Stomach smooth muscle (tissue), 2 donors: ENCODE data around the gene KIAA0319L.

ENCODE experiments used
- H3K27ac ChIP-seq: one replicate; pipeline ENCODE4 v1.7.0; 2013; ENCODE audit warnings: mild to moderate bottlenecking, low read length, inconsistent platforms
- H3K27me3 ChIP-seq, 2 donors: one replicate each; pipeline ENCODE4 v1.7.0; 2013; ENCODE audit warnings: low read length in 2 of 2; ENCODE audit not compliant: insufficient read depth in 2 of 2, control insufficient read depth in 1 of 2
- H3K36me3 ChIP-seq, 2 donors: one replicate each; pipeline ENCODE4 v1.7.0; 2013; ENCODE audit warnings: low read length in 2 of 2; ENCODE audit not compliant: control insufficient read depth in 2 of 2, insufficient read depth in 2 of 2
- H3K4me1 ChIP-seq: one replicate; pipeline ENCODE4 v1.7.0; 2013; ENCODE audit warnings: low read length; ENCODE audit not compliant: control insufficient read depth, insufficient read depth
- H3K4me3 ChIP-seq, 2 donors: one replicate each; pipeline ENCODE4 v1.7.0; 2013; ENCODE audit warnings: low read length in 2 of 2
- H3K9ac ChIP-seq, 2 donors: one replicate each; pipeline ENCODE4 v1.7.0; 2013; ENCODE audit warnings: low read length in 2 of 2, mild to moderate bottlenecking in 1 of 2
- H3K9me3 ChIP-seq, 2 donors: one replicate each; pipeline ENCODE4 v1.7.0; 2013; ENCODE audit warnings: low read length in 2 of 2; ENCODE audit not compliant: control insufficient read depth in 2 of 2
- donor health status: healthy.
- donor health status: Pancreatic carcinoma.

Gene KIAA0319L

DNA sequence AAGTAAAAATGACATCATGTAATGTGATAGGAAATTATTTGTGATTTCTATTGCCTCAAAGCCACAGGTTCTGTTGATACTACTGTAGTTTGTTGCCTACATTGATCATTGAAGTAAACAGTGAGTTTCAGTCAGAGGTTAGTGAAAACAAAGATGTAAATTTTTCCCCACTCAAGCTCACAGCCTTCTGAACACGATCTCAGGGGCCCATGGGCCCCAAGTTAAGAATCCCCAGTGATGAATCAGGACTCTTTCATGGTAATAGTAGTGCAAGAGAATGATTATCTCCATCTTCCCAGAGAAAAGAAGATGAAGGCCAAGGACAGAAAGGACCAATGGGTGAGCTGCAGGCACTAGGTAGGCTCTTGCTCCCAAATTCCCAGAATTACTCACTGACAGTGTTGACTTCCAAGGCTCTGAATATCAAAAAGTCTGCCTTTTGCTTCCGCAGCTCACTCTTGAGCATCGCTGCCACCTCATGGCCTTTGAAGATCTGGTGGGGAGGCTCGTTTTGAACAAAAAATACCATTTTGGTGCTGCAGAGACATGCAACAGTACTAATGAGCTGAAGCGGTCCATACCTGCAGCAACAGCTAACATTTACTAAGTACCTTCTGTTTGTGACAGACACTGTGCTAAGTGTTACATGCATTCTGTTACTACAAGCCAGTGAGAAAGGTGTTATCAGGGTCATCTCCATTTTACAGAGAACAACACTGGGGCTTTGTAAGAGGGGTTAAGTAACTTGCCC is 113.3 kb downstream of the KIAA0319L start:
- no peaks in the 10 kb centered on the region for H3K4me1 ChIP-seq
- H3K4me3 ChIP-seq = no peak overlapping the region
- no peak overlapping the region for H3K27ac ChIP-seq
- H3K27me3 ChIP-seq = no peaks in the 10 kb centered on the region
- no peaks in the 10 kb centered on the region for H3K9me3 ChIP-seq
- peaks cover 52 to 83% of the 10 kb centered on the region in 2 donors for H3K36me3 ChIP-seq
- H3K9ac ChIP-seq = no peak overlapping the region

GRCh38 chr1:35442734-35443133 is 114.5 kb downstream of the KIAA0319L start:
- Histone ChIP-seq H3K36me3 (peaks cover 47 to 74% of the 10 kb centered on the region in 2 donors), H3K27me3 (no peaks in the 10 kb centered on the region), H3K9ac (no peak overlapping the region), H3K4me1 (no peaks in the 10 kb centered on the region), H3K27ac (no peak overlapping the region), H3K4me3 (no peak overlapping the region), H3K9me3 (no peaks in the 10 kb centered on the region)

DNA sequence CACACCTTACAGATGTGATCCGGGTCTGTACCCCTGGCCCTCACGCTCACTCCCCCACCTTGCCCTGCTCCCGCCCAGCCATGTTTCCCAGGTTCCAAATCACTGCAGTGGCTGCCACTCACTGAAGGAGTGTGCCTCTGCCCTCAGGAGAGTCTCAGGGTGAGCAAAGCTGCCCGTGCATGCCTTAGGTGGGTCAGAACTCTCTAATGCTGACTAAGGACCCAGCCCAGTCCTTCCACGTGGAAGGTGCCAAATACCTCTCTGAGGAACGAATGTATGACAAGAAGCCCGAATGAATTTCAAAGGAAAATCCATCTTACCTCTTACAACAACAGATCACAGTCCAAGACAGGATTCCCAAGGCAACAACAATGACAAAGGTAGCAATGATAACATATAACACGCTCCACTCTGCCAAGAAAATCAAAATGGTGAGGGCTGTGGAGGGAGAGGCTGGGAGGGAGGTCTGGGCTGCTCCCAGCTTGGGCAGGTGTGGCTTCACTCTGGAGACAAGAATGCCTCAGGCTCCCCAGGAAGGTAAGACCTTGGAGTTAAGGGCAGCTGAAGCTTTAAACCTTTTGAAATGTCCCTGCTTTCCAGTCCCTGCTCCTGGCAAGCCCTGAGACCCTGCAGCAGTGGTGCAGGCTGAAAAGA is 115.2 kb downstream of the KIAA0319L start:
- H3K4me3 ChIP-seq = no peak overlapping the region

DNA sequence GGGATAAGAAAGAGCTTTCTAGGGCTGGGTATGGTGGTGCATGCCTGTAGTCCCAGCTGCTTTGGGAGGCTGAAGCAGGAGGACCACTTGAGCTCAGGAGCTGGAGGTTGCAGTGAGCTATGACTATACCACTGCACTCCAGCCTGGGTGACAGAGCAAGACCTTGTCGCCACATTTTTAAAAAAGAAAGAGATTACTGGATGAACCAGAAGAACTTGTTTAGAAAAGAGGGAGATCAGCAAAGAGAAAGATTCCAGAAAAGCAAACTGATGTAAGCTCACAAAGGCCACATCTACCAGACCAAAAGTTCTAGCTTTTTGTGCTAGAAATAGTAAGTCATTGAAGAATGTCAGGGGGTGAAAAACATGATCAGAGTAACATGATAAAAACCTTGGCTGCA is 117.6 kb downstream of the KIAA0319L start:
- H3K36me3 ChIP-seq = peaks cover 57 to 77% of the 10 kb centered on the region in 2 donors
- H3K27ac ChIP-seq = no peak overlapping the region
- no peaks in the 10 kb centered on the region for H3K9me3 ChIP-seq
- no peak overlapping the region for H3K4me3 ChIP-seq
- no peaks in the 10 kb centered on the region for H3K27me3 ChIP-seq
- H3K9ac ChIP-seq = peak overlapping the region in 1 of 2 donors; percentile 13
- no peaks in the 10 kb centered on the region for H3K4me1 ChIP-seq

More for the DNA sequence above, 115.2 kb downstream of the KIAA0319L start:
- H3K9ac ChIP-seq = no peak overlapping the region
- no peaks in the 10 kb centered on the region for H3K4me1 ChIP-seq
- H3K27me3 ChIP-seq = no peaks in the 10 kb centered on the region
- peaks cover 48 to 77% of the 10 kb centered on the region in 2 donors for H3K36me3 ChIP-seq
- no peak overlapping the region for H3K27ac ChIP-seq
- H3K9me3 ChIP-seq = no peaks in the 10 kb centered on the region

GRCh38 chr1:35437200-35437599 is 120.0 kb downstream of the KIAA0319L start:
- Histone ChIP-seq H3K4me1 (no peaks in the 10 kb centered on the region), H3K27me3 (no peaks in the 10 kb centered on the region), H3K9me3 (no peaks in the 10 kb centered on the region), H3K36me3 (peaks cover 44 to 78% of the 10 kb centered on the region in 2 donors), H3K27ac (no peak overlapping the region), H3K4me3 (no peak overlapping the region), H3K9ac (no peak overlapping the region)

DNA sequence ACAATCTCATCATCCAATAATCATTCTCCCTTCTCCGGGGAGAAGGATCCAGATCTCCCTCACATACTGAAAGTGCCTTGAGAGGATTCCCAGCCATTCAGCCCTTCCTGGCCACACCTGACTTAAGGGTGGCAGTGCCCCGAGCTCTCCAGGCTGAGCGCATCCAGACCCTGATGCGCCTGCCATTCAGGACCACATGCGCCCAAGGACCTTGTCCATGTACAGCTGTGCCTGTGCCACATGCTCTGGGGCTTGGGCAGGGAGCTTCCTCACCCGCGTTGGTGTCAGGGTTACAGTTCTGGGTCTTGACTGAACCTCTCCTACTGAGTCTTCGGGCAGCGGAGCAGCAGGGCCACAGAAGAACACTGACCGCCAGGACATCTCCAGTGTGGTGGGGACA is 121.1 kb downstream of the KIAA0319L start:
- Histone ChIP-seq H3K9me3 (no peaks in the 10 kb centered on the region), H3K27me3 (no peaks in the 10 kb centered on the region), H3K4me3 (no peak overlapping the region), H3K9ac (no peak overlapping the region), H3K36me3 (peaks cover 42 to 68% of the 10 kb centered on the region in 2 donors), H3K27ac (no peak overlapping the region), H3K4me1 (no peaks in the 10 kb centered on the region)

- Histone ChIP-seq H3K4me3 (no peak overlapping the region), H3K27me3 (no peaks in the 10 kb centered on the region), H3K4me1 (no peaks in the 10 kb centered on the region), H3K9me3 (no peaks in the 10 kb centered on the region), H3K36me3 (peaks cover 31 to 54% of the 10 kb centered on the region in 2 donors), H3K9ac (no peak overlapping the region), H3K27ac (no peak overlapping the region)
These were observed 122.5 kb downstream of the KIAA0319L start for GRCh38 chr1:35434703-35435102.

DNA sequence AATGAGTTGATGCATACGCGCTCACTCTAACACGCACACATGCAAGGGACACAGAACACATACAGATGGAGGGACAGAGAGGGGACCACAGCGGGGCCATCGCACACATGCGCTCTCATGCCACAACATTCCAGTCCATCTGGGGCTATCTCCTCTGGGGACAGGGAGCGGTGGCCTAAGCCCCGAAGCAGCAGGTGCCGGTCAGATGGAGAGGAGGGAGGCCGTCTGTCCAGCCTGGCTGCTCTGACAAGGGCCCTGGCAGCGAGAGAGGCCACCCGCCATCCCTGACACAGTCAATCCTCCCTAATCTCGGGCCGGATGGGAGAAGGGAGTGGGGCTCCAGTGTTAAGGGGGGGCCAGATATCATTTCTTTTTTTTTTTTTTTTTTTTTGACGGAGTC is 123.5 kb downstream of the KIAA0319L start:
- Histone ChIP-seq H3K36me3 (peaks cover 23 to 46% of the 10 kb centered on the region in 2 donors), H3K27me3 (no peaks in the 10 kb centered on the region), H3K4me1 (no peaks in the 10 kb centered on the region), H3K9me3 (no peaks in the 10 kb centered on the region), H3K4me3 (no peak overlapping the region), H3K9ac (no peak overlapping the region), H3K27ac (no peak overlapping the region)

DNA sequence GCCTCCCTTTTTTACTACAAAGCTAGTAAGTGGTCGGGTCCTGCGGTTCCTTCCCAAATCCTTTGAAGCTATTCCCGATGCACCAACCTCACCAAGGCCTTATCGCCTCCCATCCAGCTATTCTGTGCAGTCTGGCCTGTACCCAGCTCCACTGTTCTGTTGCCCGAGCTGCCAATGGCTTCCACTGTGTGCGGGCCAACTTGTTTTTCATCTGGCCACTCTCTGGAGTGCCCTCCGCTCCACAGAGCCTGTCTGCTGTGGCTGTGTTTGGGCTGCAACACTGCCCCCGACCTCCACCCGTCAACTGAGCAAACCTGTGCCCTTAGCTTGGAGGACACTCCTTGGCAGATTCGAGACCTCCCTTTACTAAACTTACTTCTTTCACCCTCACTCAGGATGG is 125.0 kb downstream of the KIAA0319L start:
- Histone ChIP-seq H3K36me3 (peaks cover 18 to 40% of the 10 kb centered on the region in 2 donors), H3K27me3 (no peaks in the 10 kb centered on the region), H3K9me3 (no peaks in the 10 kb centered on the region), H3K4me3 (no peak overlapping the region), H3K27ac (no peak overlapping the region), H3K9ac (no peak overlapping the region), H3K4me1 (no peaks in the 10 kb centered on the region)

GRCh38 chr1:35431173-35431599 is 126.0 kb downstream of the KIAA0319L start:
- H3K9ac ChIP-seq = no peak overlapping the region
- no peaks in the 10 kb centered on the region for H3K27me3 ChIP-seq
- peaks cover 16 to 33% of the 10 kb centered on the region in 2 donors for H3K36me3 ChIP-seq
- no peaks in the 10 kb centered on the region for H3K9me3 ChIP-seq
- H3K4me1 ChIP-seq = no peaks in the 10 kb centered on the region
- H3K4me3 ChIP-seq = no peak overlapping the region
- H3K27ac ChIP-seq = no peak overlapping the region

DNA sequence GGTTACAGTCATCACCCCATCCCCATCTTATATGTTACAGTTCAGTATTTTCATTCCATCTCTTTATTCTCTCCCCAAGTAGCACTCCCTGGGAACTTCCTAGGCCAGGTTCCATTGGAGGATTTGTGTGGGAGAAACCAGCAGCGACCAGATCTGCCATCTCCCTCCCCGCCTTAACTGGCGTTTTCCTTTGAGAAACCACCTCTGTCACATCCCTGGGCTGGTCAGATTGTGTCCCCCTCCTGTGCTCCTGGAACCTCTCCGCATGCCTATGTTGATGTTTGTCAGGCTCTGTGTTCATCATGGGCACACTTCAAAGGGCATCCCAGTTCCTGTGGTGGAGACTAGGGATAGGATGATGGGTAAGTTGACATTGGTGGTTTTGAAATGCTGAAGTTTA is 126.4 kb downstream of the KIAA0319L start:
- no peak overlapping the region for H3K9ac ChIP-seq
- H3K4me3 ChIP-seq = no peak overlapping the region
- H3K27me3 ChIP-seq = no peaks in the 10 kb centered on the region
- no peaks in the 10 kb centered on the region for H3K4me1 ChIP-seq
- no peaks in the 10 kb centered on the region for H3K9me3 ChIP-seq
- no peak overlapping the region for H3K27ac ChIP-seq
- peaks cover 12 to 29% of the 10 kb centered on the region in 2 donors for H3K36me3 ChIP-seq
